ENCODE measurements around the gene ABCA4.
"Not testable (repeated sequence)": the region's sequence is repeated elsewhere in the genome, so short reads cannot be mapped to it uniquely, and the experiment has no call there.

Gene ABCA4

DNA sequence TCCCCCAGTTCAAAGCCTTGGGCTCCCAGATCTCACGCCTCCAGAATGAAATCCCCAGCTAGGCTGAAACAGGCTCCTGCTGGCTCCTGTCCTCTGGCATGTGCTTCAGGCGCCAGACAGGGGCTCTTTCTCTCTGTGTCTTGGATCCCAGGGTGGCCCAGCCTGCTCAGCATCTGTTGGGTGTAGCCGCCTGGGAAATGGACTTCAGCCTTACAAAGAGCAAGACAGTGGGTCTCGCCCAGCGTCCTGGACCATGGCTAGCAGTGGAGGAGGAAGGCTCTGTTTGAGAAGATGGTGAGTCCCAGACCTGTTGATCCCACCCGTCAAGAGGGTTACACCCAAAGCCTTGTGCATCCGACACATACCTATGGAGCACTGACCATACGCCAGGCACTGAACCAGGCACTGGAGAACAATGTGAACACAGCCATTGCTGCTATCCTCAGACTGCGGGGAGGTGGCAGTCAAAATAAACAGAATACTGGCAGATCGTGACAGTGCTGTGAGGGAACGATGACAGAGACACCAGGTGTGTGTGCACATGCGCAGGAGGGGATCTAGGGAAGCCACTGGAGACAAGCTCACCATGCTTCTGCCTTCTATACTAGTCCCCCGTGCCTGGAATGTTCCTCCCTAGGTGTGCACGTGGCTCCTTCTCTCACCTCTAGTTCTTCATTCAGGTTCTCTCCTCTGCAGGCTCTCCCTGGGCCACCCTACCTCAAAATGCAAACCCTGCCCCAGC lies 118.7 kb downstream of the ABCA4 start:
- Histone ChIP-seq H3K36me3 (no peaks in the 10 kb centered on the region), H3K27me3 (no peaks in the 10 kb centered on the region), H3K4me1 (ENCODE audit: control insufficient read depth in 1 of 2, insufficient read depth in 1 of 2, low read depth in 1 of 2, low read length in 1 of 2) (peaks cover 9% of the 10 kb centered on the region in 2 experiments), H3K4me3 (ENCODE audit: low read depth in 1 of 2, low read length in 1 of 2) (no peak overlapping the region), H3K9me3 (no peaks in the 10 kb centered on the region), H3K27ac (no peak overlapping the region)
- TF ChIP-seq, protein P1, sequence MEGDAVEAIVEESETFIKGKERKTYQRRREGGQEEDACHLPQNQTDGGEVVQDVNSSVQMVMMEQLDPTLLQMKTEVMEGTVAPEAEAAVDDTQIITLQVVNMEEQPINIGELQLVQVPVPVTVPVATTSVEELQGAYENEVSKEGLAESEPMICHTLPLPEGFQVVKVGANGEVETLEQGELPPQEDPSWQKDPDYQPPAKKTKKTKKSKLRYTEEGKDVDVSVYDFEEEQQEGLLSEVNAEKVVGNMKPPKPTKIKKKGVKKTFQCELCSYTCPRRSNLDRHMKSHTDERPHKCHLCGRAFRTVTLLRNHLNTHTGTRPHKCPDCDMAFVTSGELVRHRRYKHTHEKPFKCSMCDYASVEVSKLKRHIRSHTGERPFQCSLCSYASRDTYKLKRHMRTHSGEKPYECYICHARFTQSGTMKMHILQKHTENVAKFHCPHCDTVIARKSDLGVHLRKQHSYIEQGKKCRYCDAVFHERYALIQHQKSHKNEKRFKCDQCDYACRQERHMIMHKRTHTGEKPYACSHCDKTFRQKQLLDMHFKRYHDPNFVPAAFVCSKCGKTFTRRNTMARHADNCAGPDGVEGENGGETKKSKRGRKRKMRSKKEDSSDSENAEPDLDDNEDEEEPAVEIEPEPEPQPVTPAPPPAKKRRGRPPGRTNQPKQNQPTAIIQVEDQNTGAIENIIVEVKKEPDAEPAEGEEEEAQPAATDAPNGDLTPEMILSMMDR (IDR thresholded peaks at IDR 0.05), result no peak

DNA sequence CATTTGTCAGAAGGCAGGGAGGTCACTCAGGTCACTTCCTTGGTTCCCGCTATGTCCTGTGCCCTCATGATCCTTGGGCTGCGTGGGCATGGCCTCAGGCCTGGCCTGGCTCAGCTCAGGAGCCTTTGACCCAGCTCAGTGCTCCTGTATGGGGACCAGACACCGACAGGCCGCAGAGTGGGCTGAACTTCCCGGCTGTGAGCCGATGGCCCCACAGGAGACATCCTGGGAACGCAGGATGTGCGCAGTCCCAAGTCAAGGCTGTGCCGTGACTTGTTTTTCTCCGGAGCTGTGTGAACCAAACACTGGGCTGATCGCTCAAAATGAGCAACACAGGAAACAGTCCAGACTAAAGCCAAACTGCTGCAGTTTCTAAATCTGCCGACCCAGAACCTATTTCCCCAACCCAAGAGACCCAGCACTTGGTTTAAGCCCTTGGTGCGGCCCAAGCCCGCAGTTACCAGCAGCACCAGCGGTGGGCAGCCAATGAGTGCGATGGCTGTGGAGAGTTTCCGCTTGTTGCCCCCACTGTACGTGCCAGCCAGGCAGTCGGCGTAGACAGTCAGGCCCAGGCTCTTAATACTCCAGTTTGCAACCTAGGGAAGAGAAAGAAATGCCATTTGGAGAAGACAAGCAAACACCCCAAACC lies 119.4 kb downstream of the ABCA4 start:
- Histone ChIP-seq H3K27ac (no peak overlapping the region), H3K27me3 (no peaks in the 10 kb centered on the region), H3K36me3 (no peaks in the 10 kb centered on the region), H3K9me3 (no peaks in the 10 kb centered on the region), H3K4me1 (ENCODE audit: control insufficient read depth in 1 of 2, insufficient read depth in 1 of 2, low read depth in 1 of 2, low read length in 1 of 2) (peaks cover 9% of the 10 kb centered on the region in 2 experiments), H3K4me3 (ENCODE audit: low read depth in 1 of 2, low read length in 1 of 2) (no peak overlapping the region)
- TF ChIP-seq, protein P1 (IDR thresholded peaks at IDR 0.05), result no peak

GRCh38 chr1:94000510-94001282 lies 120.3 kb downstream of the ABCA4 start:
- Histone ChIP-seq H3K4me1 (ENCODE audit: control insufficient read depth in 1 of 2, insufficient read depth in 1 of 2, low read depth in 1 of 2, low read length in 1 of 2) (peaks cover 9% of the 10 kb centered on the region in 2 experiments), H3K4me3 (ENCODE audit: low read depth in 1 of 2, low read length in 1 of 2) (no peak overlapping the region), H3K27me3 (no peaks in the 10 kb centered on the region), H3K36me3 (no peaks in the 10 kb centered on the region), H3K27ac (no peak overlapping the region), H3K9me3 (no peaks in the 10 kb centered on the region)
- TF ChIP-seq, protein P1 (IDR thresholded peaks at IDR 0.05), result no peak

- TF ChIP-seq, protein P1 (IDR thresholded peaks at IDR 0.05), result no peak
- H3K27ac ChIP-seq, result no peak overlapping the region
- H3K4me1 ChIP-seq (ENCODE audit: control insufficient read depth in 1 of 2, insufficient read depth in 1 of 2, low read depth in 1 of 2, low read length in 1 of 2), result peaks cover 9% of the 10 kb centered on the region in 2 experiments
- no peak overlapping the region for H3K4me3 ChIP-seq (ENCODE audit: low read depth in 1 of 2, low read length in 1 of 2)
- no peaks in the 10 kb centered on the region for H3K36me3 ChIP-seq
- H3K27me3 ChIP-seq, result no peaks in the 10 kb centered on the region
- no peaks in the 10 kb centered on the region for H3K9me3 ChIP-seq
Measured at GRCh38 chr1:93999840-94000415, 121.0 kb downstream of the ABCA4 start.

- not testable (repeated sequence) for H3K4me3 ChIP-seq (ENCODE audit: low read depth in 1 of 2, low read length in 1 of 2); H3K4me1 ChIP-seq (ENCODE audit: control insufficient read depth in 1 of 2, insufficient read depth in 1 of 2, low read depth in 1 of 2, low read length in 1 of 2); H3K27me3 ChIP-seq; H3K9me3 ChIP-seq; H3K27ac ChIP-seq; H3K36me3 ChIP-seq
Measured at GRCh38 chr1:93998532-93998931, 122.4 kb downstream of the ABCA4 start.

Data from neutrophil (primary cell).